Naive thymus-derived CD8-positive, alpha-beta T cell (primary cell): ENCODE data around the gene SFMBT1. TPM values are rescaled to one million over a fixed set of nuclear protein-coding genes. Genes with fewer than 3 reads are reported as not detected.

ENCODE experiments used
- ATAC-seq, 2 donors: fragments of 150-1000 bp; cut with Tn5 transposase in 1 of 2; sonication (Bioruptor Pico), chemical (Tn5 transposase) in 1 of 2; 1 replicate in 1 of 2; 2 replicates in 1 of 2; pipeline ENCODE4 v1.10.0; 2021; ENCODE audit warnings: mild to moderate bottlenecking in 2 of 2, moderate library complexity in 2 of 2
- POLR2A ChIA-PET: fragments of 350-600 bp; sonication (Branson Sonifier 250); formaldehyde crosslinking; loops from one replicate; lab custom pipeline; 2021; ENCODE audit warnings: antibody characterized with exemption; lab: Charles Lee
- DNase-seq, 10 donors: peaks; one replicate each; pipeline versions ENCODE4 v3.0.0 to v3.0.0-alpha.2; 2020 to 2022
- H3K27ac Mint-ChIP-seq, 10 donors: one replicate each; pipeline ENCODE4 v1.8.0; 2020 to 2022; ENCODE audit warnings: mild to moderate bottlenecking in 10 of 10, mixed read lengths in 10 of 10, moderate library complexity in 4 of 10, inconsistent platforms in 1 of 10
- H3K27me3 Mint-ChIP-seq, 5 donors: one replicate each; pipeline ENCODE4 v1.8.0; 2021 to 2022; ENCODE audit warnings: mixed read lengths in 5 of 5
- H3K36me3 Mint-ChIP-seq, 3 donors: one replicate each; pipeline ENCODE4 v1.8.0; 2020 to 2022; ENCODE audit warnings: mixed read lengths in 3 of 3, mild to moderate bottlenecking in 2 of 3, inconsistent platforms in 1 of 3
- H3K4me1 Mint-ChIP-seq, 4 donors: one replicate each; pipeline ENCODE4 v1.8.0; 2021 to 2022; ENCODE audit warnings: mixed read lengths in 4 of 4
- H3K4me3 Mint-ChIP-seq, 10 donors: one replicate each; pipeline ENCODE4 v1.8.0; 2020 to 2022; ENCODE audit warnings: mild to moderate bottlenecking in 10 of 10, mixed read lengths in 10 of 10, moderate library complexity in 6 of 10, inconsistent platforms in 1 of 10
- H3K9me3 Mint-ChIP-seq, 9 donors: one replicate each; pipeline ENCODE4 v1.8.0; 2020 to 2022; ENCODE audit warnings: mixed read lengths in 9 of 9, mild to moderate bottlenecking in 3 of 9, inconsistent platforms in 1 of 9, moderate library complexity in 1 of 9
- polyA plus RNA-seq, 3 donors: library from polyadenylated mRNA; unstranded; fragments of 300-500 nt; fragmentation: Illumina TruSeq; gene quantifications; one replicate each; pipeline ENCODE4 v1.2.3, GENCODE V29; 2021
- total RNA-seq, 8 experiments: library from RNA in 2 of 8; stranded (reverse) in 2 of 8; gene quantifications; one replicate each; pipeline ENCODE4 v1.2.3 and lab custom pipeline; 2021 to 2026

Gene SFMBT1
- total and polyA plus RNA-seq, 5 experiments from 2014 or later: 13.4 to 35.5 (median 29.7) TPM

DNA sequence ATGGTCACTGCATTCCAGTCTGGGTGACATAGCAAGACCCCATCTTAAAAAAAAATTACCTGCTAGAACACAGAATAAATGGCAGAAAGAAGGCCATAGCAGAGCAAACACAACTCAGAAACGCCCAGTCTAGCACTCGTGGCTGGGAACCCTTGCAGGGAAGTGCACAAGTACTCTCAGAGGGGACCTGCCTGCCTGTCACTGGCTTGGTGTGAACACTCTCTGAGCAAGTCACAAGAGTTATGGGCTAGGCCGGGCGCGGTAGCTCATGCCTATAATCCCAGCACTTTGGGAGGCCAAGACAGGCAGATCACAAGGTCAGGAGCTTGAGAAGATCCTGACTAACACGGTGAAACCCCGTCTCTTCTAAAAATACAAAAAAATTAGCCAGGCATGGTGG is 17.2 kb downstream of the SFMBT1 start:
- peaks cover 25 to 61% (median 47%) of the 10 kb centered on the region in 4 donors for H3K4me1 Mint-ChIP-seq
- POLR2A ChIA-PET: interaction anchor here (2.7 kb wide), 1 partner anchor 17 kb away, joined by 14 read pairs; the partner anchor contains the start of gene SFMBT1

DNA sequence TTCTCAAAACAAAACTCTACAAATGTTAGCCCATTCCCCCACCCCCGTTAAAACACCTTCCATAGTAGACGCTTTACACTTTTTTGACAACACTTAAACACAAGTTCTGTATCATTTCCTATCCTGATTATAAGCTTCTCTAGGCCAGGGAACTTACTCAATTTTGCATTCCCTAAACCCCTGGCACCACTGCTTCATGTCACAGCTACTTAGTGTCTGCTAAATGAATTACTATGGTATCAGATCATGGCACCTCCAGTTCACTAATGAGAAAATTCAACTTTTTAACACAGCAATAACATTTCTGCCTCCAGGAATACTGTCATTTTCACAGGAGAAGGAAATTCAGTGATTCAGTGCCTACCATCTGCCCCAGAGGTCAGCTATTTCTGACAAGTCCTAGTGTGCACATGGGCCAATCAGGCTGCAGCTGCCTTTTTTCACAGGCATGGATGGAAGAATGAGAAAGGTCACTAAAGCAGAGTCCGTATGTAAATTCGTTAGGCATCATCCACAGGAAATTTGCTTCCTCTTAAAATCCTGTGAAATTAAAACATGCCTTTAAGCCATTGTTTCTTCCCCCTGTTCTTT is 18.5 kb downstream of the SFMBT1 start:
- POLR2A ChIA-PET: interaction anchor here (0.9 to 2.7 kb wide), 5 partner anchors 8 to 58 kb away, joined by 3 to 14 read pairs (median 3); partner anchors contain the start of gene SFMBT1
- Mint-ChIP-seq H3K27ac (peak overlapping the region in 3 of 10 donors; percentile 3 to 73 (median 25)), H3K27me3 (no peaks in the 10 kb centered on the region), H3K9me3 (no peaks in the 10 kb centered on the region), H3K4me1 (peaks cover 32 to 67% (median 58%) of the 10 kb centered on the region in 4 donors), H3K36me3 (peaks cover 0 to 3% (median 0%) of the 10 kb centered on the region in 3 donors), H3K4me3 (peak overlapping the region in 1 of 10 donors; percentile 20)
- ATAC-seq (no peak), DNase-seq (no peak)

More for the DNA sequence above, 17.2 kb downstream of the SFMBT1 start:
- Mint-ChIP-seq H3K4me3 (peak overlapping the region in 1 of 10 donors; percentile 2), H3K27ac (peak overlapping the region in 2 of 10 donors; percentile 29 to 64), H3K36me3 (peaks cover 0 to 3% (median 0%) of the 10 kb centered on the region in 3 donors), H3K9me3 (no peaks in the 10 kb centered on the region), H3K27me3 (no peaks in the 10 kb centered on the region)
- DNase-seq (no peak), ATAC-seq (no peak)

DNA sequence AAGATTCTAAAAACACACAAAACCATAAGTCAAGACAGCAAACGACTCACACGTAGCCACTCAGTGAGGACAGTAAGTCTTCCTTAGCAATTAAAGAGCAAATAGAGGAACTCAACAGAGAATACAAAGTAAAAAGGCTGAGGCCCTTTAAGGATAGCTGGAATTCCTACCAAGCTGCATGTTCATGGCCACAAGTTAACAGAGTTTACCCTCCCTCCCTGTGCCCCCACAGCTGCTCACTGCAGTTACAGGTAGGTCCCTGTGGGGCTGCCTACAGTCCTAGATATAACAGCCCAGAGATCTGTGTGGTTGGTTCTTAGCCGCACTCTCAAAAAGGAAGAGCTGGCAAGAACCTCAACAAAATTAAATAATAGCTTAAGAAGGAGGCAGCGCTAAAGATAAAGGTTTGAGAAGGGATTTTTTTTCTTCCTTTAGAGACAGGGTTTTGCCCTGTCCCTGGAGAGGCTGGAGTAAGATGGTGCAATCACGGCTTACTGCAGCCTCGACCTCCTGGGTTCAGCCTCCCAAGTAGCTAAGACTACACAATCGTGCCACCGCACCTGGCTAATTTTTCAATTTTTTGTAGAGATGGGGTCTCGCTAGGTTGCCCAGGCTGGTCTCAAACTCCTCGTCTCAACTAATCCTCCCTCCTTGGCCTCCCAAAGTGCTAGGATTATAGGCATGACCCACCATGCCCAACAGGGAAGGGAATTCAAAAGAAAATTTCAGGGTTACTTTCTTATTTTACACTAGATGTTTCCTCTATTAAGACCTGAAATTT is 19.3 kb downstream of the SFMBT1 start:
- H3K4me3 Mint-ChIP-seq: peak overlapping the region in 1 of 10 donors; percentile 22
- H3K27ac Mint-ChIP-seq: peak overlapping the region in 4 of 10 donors; percentile 35 to 63 (median 56)
- peaks cover 30 to 67% (median 62%) of the 10 kb centered on the region in 4 donors for H3K4me1 Mint-ChIP-seq
- H3K36me3 Mint-ChIP-seq: peaks cover 0 to 3% (median 0%) of the 10 kb centered on the region in 3 donors
- no peaks in the 10 kb centered on the region for H3K27me3 Mint-ChIP-seq
- ATAC-seq (peak; percentile 78 to 86), DNase-seq (peak in 2 of 10 donors; percentile 34 to 41)
- H3K9me3 Mint-ChIP-seq: no peaks in the 10 kb centered on the region
- POLR2A ChIA-PET: interaction anchor here (1.2 to 1.3 kb wide), 3 partner anchors 9 to 46 kb away, joined by 3 to 8 read pairs (median 3); partner anchors contain the start of gene SFMBT1

DNA sequence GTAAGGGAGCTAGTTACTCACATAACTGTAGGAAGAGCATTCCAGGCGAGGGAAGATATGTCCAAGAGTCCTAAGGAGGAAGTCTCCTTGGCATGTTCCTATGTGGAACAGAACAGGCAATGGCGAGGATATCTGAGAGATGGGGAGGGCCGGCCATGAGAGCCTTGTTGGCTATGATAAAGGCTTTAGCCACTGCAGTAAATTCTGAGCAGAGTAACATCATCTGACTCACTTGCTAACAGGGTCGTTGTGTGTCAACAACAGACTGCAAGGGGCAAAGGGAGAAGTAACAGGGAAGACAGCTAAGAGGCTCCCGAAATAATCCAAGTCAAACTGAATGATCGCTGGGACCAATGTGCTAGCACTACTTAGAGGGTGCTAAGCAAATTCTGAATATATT is 21.6 kb downstream of the SFMBT1 start:
- H3K4me1 Mint-ChIP-seq: peaks cover 33 to 63% (median 60%) of the 10 kb centered on the region in 4 donors
- H3K27ac Mint-ChIP-seq: peak overlapping the region in 2 of 10 donors; percentile 6 to 10
- H3K27me3 Mint-ChIP-seq: no peaks in the 10 kb centered on the region
- no peak for ATAC-seq
- POLR2A ChIA-PET: interaction anchor here (1.3 kb wide), 1 partner anchor 13 kb away, joined by 3 read pairs; no protein-coding TSS in a partner anchor
- H3K9me3 Mint-ChIP-seq: no peaks in the 10 kb centered on the region
- H3K36me3 Mint-ChIP-seq: peaks cover 0 to 3% (median 0%) of the 10 kb centered on the region in 3 donors
- H3K4me3 Mint-ChIP-seq: no peak overlapping the region
- DNase-seq: no peak

DNA sequence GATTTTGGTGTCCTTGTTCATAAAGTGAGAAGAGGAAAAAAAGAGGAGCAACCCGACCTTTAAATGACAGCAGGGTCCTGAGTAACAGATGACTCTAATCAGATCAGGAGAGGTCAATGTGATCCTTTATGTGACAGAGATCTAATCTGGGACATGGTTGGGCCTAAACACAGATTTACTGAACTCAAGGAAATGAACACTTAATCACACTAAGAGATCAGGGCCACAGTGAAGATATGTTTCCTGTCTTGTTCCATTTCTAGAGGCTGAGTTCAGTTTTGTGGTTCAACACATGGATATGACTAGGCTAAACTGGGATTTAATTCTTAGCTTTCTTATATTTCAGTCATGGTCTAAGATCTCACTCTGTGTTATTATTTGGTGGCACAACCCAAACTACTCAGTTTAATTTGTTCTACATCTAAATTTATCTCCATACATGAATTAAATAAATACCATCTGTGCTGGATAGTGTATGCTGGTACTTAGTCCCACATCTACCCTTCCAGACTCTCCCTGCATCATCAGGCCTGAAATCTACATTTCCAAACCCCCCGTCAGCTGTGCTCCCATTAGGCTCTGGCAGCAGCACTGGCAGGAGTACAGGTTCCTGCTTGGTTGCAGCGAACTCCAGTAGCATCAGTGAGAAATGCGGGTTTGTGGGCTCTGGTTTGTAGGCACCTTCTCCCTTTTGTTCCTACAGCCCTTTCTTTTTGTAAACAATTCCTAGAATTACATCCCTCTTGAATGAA is 22.6 kb downstream of the SFMBT1 start:
- Mint-ChIP-seq H3K9me3 (no peaks in the 10 kb centered on the region), H3K27ac (peak overlapping the region in 6 of 10 donors; percentile 6 to 73 (median 42)), H3K27me3 (no peaks in the 10 kb centered on the region), H3K4me1 (peaks cover 40 to 67% (median 63%) of the 10 kb centered on the region in 4 donors), H3K36me3 (peaks cover 0 to 8% (median 6%) of the 10 kb centered on the region in 3 donors), H3K4me3 (peak overlapping the region in 4 of 10 donors; percentile 20 to 37 (median 23))
- ATAC-seq (peak in 1 of 2 donors; percentile 22), DNase-seq (no peak)
- POLR2A ChIA-PET: interaction anchor here (1.3 kb wide), 1 partner anchor 14 kb away, joined by 3 read pairs; no protein-coding TSS in a partner anchor

DNA sequence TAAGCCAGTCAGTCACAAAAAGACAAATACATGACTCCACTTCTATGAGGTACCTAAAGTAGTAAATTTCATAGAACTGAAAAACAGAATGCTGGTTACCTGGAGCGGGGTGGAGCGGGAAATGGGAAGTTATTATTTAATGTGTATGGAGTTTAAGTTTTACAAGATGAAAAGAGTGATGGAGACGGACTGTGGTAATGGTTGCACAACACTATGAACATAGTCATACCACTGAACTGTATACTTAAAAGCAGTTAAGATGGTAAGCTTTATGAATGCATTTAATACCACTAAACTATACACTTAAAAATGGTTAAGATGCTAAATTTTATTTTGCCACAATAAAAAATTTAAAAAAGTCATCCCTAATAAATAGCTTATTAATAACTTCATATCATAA is 23.2 kb downstream of the SFMBT1 start:
- peak overlapping the region in 3 of 10 donors; percentile 13 to 53 (median 38) for H3K27ac Mint-ChIP-seq
- no peaks in the 10 kb centered on the region for H3K27me3 Mint-ChIP-seq
- no peak for ATAC-seq
- H3K36me3 Mint-ChIP-seq: peaks cover 1 to 13% (median 6%) of the 10 kb centered on the region in 3 donors
- H3K9me3 Mint-ChIP-seq: no peaks in the 10 kb centered on the region
- H3K4me1 Mint-ChIP-seq: peaks cover 42 to 68% (median 64%) of the 10 kb centered on the region in 4 donors
- no peak for DNase-seq
- POLR2A ChIA-PET: no interaction called here
- no peak overlapping the region for H3K4me3 Mint-ChIP-seq

DNA sequence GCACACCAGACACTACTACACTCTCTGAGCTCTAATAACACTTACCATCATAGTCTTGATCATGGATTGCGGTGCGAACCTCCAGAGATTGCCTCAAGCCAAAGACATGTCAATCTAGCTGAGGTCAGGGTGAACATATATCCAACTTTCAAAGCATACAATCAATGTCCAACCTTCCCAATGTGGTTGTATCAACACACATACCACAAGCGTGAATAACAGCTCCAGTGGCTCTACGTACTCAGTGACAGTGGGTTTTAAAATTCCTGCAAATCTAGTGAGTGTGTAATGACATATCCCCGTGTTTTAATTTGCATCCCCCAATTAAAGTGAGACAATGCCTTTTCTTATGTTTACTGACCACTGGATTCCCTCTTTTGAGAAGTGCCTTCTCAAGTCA is 29.6 kb downstream of the SFMBT1 start:
- DNase-seq (no peak), ATAC-seq (no peak)
- Mint-ChIP-seq H3K9me3 (no peaks in the 10 kb centered on the region), H3K27ac (no peak overlapping the region), H3K4me1 (peaks cover 32 to 57% (median 48%) of the 10 kb centered on the region in 4 donors), H3K36me3 (peaks cover 6 to 40% (median 11%) of the 10 kb centered on the region in 3 donors), H3K4me3 (no peak overlapping the region), H3K27me3 (no peaks in the 10 kb centered on the region)
- POLR2A ChIA-PET: interaction anchor here (1.6 kb wide), 1 partner anchor 29 kb away, joined by 3 read pairs; the partner anchor contains the start of gene SFMBT1

DNA sequence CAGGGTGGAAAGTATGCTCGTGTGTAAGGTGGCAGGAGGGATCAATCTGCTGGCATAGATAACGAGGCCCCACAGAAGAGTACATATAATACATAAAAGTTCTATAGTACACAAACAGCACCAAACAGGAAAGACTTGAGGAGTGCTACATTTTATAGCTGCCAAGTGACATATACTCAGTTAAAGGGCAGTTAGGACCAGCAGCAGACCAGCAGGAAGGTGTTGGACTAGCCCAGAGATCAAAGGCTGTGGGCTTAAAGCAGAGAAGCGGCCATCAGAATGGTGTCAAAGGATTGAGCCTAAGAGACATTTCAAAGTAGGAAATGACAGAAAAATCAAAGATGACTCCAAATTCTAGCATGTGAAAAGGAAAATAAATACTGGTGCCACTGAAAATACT is 34.5 kb downstream of the SFMBT1 start:
- Mint-ChIP-seq H3K4me1 (peaks cover 24 to 45% (median 35%) of the 10 kb centered on the region in 4 donors), H3K27me3 (no peaks in the 10 kb centered on the region), H3K9me3 (no peaks in the 10 kb centered on the region), H3K36me3 (peaks cover 0 to 19% (median 5%) of the 10 kb centered on the region in 3 donors), H3K27ac (peak overlapping the region in 6 of 10 donors; percentile 4 to 52 (median 24)), H3K4me3 (no peak overlapping the region)
- ATAC-seq: no peak
- no peak for DNase-seq
- POLR2A ChIA-PET: interaction anchor here (0.7 kb wide), 1 partner anchor 19 kb away, joined by 3 read pairs; no protein-coding TSS in a partner anchor

DNA sequence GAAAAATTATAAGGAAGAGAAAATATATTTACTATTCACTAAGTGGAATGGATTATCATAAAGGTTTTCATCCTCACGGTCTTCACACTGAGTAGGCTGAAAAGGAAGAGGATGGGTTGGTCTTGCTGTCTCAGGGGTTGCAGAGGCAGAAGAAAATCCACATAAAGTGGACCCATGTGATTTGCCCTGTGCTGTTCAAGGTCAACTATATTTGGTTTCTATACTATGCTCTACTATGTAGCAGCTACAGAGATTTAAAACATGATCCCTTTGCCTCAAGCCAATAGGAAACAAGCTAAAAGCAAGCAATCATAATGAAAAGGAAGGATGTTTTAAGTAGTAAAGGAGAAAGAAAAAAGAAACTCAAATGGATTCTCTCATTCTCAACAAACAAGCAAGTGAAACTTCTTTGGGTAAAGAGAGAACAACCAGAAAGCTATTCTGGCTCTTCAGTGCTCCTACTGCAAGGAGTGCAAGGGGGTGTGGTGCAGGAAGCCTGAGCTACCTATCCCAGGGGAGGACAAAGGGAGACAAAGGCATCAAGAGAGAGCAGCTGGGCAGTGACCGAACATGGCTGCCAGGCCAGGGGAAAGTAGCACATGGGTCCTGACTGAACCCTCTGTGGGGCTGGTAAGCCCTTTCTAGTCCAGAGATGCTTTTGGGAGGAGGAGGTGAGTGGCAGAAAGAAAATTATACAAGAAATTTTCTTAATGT is 35.9 kb downstream of the SFMBT1 start:
- POLR2A ChIA-PET: interaction anchor here (0.7 kb wide), 1 partner anchor 29 kb away, joined by 4 read pairs; no protein-coding TSS in a partner anchor
- Mint-ChIP-seq H3K4me3 (peak overlapping the region in 1 of 10 donors; percentile 19), H3K4me1 (peaks cover 31 to 53% (median 38%) of the 10 kb centered on the region in 4 donors), H3K27me3 (no peaks in the 10 kb centered on the region), H3K27ac (peak overlapping the region in 8 of 10 donors; percentile 5 to 86 (median 58)), H3K36me3 (peaks cover 0 to 20% (median 5%) of the 10 kb centered on the region in 3 donors), H3K9me3 (no peaks in the 10 kb centered on the region)
- ATAC-seq (no peak), DNase-seq (no peak)

DNA sequence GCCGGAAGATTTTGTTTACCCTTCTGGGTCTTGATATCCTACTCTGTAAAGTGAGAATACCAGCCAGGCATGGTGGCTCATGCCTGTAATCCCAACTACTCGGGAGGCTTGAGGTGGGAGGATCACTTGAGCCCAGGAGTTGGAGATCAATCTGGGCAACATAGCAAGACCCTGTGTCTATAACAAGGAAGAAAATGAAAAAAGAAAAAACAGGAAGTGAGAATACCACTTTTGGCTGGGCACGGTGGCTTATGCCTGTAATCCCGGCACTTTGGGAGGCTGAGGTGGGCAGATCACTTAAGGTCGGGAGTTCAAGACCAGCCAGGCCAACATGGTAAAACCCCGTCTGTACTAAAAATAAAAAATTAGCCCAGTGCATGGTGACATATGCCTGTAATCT is 36.9 kb downstream of the SFMBT1 start:
- peaks cover 0 to 15% (median 4%) of the 10 kb centered on the region in 3 donors for H3K36me3 Mint-ChIP-seq
- H3K9me3 Mint-ChIP-seq: no peaks in the 10 kb centered on the region
- no peaks in the 10 kb centered on the region for H3K27me3 Mint-ChIP-seq
- H3K4me3 Mint-ChIP-seq: no peak overlapping the region
- peaks cover 34 to 56% (median 42%) of the 10 kb centered on the region in 4 donors for H3K4me1 Mint-ChIP-seq
- H3K27ac Mint-ChIP-seq: no peak overlapping the region
- DNase-seq: no peak
- ATAC-seq: no peak
- POLR2A ChIA-PET: no interaction called here

DNA sequence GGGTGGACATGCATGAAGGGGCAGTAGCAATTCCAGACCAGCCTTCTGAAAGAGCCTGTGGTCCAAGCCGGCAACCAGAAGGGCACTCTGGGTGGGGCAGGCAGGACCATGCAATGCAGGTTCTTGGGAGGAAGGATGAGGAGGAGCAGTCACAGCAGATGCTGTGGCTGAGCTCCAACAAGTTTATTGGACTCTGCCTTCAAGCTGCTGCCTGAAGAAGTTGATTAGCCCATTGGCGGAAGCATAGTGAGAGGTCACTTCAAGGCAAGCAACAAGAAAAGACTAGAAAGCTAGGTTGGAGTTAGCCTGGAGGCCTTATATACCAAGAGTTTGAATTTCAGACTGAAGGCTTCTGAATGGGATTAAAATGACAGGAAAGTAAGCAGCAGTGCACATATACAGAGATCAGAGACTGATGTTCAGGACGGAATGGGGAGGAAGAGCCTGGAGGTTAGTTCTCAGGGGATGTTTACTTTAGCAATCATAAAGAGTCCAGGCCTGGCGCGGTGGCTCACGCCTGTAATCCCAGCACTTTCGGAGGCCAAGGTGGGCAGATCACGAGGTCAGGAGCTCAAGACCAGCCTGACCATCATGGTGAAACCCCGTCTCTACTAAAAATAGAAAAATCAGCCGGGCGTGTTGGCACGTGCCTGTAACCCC is 39.9 kb downstream of the SFMBT1 start:
- Mint-ChIP-seq H3K27me3 (no peaks in the 10 kb centered on the region), H3K9me3 (no peaks in the 10 kb centered on the region), H3K4me3 (no peak overlapping the region), H3K27ac (peak overlapping the region in 3 of 10 donors; percentile 2 to 80 (median 60)), H3K36me3 (peaks cover 0 to 10% (median 4%) of the 10 kb centered on the region in 3 donors), H3K4me1 (peaks cover 24 to 43% (median 32%) of the 10 kb centered on the region in 4 donors)
- DNase-seq (no peak), ATAC-seq (no peak)
- POLR2A ChIA-PET: no interaction called here
